Sigmoid colon (tissue), 7 donors: ENCODE measurements around the gene CCDC192. TPM values are rescaled to one million over a fixed set of nuclear protein-coding genes. Genes with fewer than 3 reads are reported as not detected.

Experiments used
- DNase-seq: peaks from one replicate; pipeline ENCODE4 v3.0.0-alpha.2; 2019
- H3K27ac ChIP-seq, 4 donors: fragments of 200-600 bp; sonication (generic); one replicate each; pipeline ENCODE4 v1.5.1; 2016 to 2019; ENCODE audit warnings: mild to moderate bottlenecking in 1 of 4
- H3K27me3 ChIP-seq, 3 donors: fragments of 200-600 bp; sonication (generic); one replicate each; pipeline ENCODE4 v1.5.1; 2019; ENCODE audit warnings: mild to moderate bottlenecking in 1 of 3
- H3K36me3 ChIP-seq, 4 donors: fragments of 200-600 bp; sonication (generic); one replicate each; pipeline ENCODE4 v1.5.1; 2016 to 2019
- H3K4me1 ChIP-seq, 4 donors: fragments of 200-600 bp; sonication (generic); one replicate each; pipeline ENCODE4 v1.5.1; 2017 to 2019
- H3K4me3 ChIP-seq, 4 donors: fragments of 200-600 bp; sonication (generic); one replicate each; pipeline ENCODE4 v1.5.1; 2017 to 2019; ENCODE audit warnings: mild to moderate bottlenecking in 2 of 4, moderate library complexity in 1 of 4
- H3K9me3 ChIP-seq, 4 donors: fragments of 200-600 bp in 3 of 4; sonication (generic) in 3 of 4; one replicate each; pipeline versions ENCODE4 v1.5.1 to v1.6.1; 2013 to 2019
- CTCF ChIP-seq, 4 experiments: fragments of 450-650 bp in 3 of 4; fragments of 200-600 bp in 1 of 4; IDR thresholded peaks; one replicate each; pipeline ENCODE4 v1.5.1; 2016 to 2019; ENCODE audit warnings: antibody characterized with exemption in 4 of 4, mild to moderate bottlenecking in 3 of 4, moderate library complexity in 2 of 4
- EP300 ChIP-seq, 4 donors: sonication (generic); formaldehyde crosslinking; IDR thresholded peaks; one replicate each; pipeline ENCODE4 v1.6.1; 2017; ENCODE audit warnings: antibody characterized with exemption in 4 of 4
- POLR2A ChIP-seq, 2 donors: fragments of 450-650 bp; IDR thresholded peaks; one replicate each; pipeline ENCODE4 v1.6.1; 2016; ENCODE audit warnings: antibody characterized with exemption in 2 of 2, mild to moderate bottlenecking in 2 of 2, moderate library complexity in 2 of 2
- POLR2AphosphoS5 ChIP-seq, 4 donors: sonication (generic); formaldehyde crosslinking; IDR thresholded peaks; one replicate each; pipeline ENCODE4 v1.6.1; 2017; ENCODE audit warnings: antibody characterized with exemption in 4 of 4
- WGBS, 2 donors: extraction: QIAGEN DNeasy Blood & Tissue Kit; methylation state at CpG; one replicate each; pipeline ENCODE4 v1.1.7; 2013; 5-methylcytosine and 5-hydroxymethylcytosine counted together
- intact Hi-C: fragments of 100-400 bp; cut with DNase I; formaldehyde crosslinking; loops from one replicate; pipeline ENCODE4 v1.15.1; 2023
- polyA plus RNA-seq, 3 donors: library from polyadenylated mRNA; stranded (reverse); fragments of 200-250 nt; gene quantifications; one replicate each; pipeline ENCODE4 v1.2.3, GENCODE V29; 2013
- total RNA-seq, 4 donors: library from RNA; depleted of rRNA; stranded (reverse); fragments of >200 nt; gene quantifications; one replicate each; pipeline ENCODE4 v1.1.0, GENCODE V29; 2016
- donor health status: healthy with polysubstance abuse.
- donor health status: Bipolar disorder and iron deficiency.
- donor health status: healthy.

The CCDC192 gene
- total and polyA plus RNA-seq, 7 donors: 0.36 to 2.4 TPM; not detected in 5

- no peak for TF ChIP-seq CTCF (IDR thresholded peaks at IDR 0.05)
- no peak for TF ChIP-seq POLR2A (IDR thresholded peaks at IDR 0.05)
- TF ChIP-seq EP300 (IDR thresholded peaks at IDR 0.05): no peak
- no peak for TF ChIP-seq POLR2AphosphoS5 (IDR thresholded peaks at IDR 0.05)
- no peaks in the 10 kb centered on the region for H3K9me3 ChIP-seq
- no peak overlapping the region for H3K4me3 ChIP-seq
- no peak for DNase-seq
- no peaks in the 10 kb centered on the region for H3K36me3 ChIP-seq
- H3K4me1 ChIP-seq: peaks cover 0 to 30% (median 21%) of the 10 kb centered on the region in 4 donors
- H3K27me3 ChIP-seq: no peaks in the 10 kb centered on the region
- 1 to 15% methylated on average over 2 of the region's 2 CpGs for WGBS, 2 donors
- intact Hi-C loops: no loop called here
- no peak overlapping the region for H3K27ac ChIP-seq
These were observed 130.9 kb downstream of the CCDC192 start for GRCh38 chr5:127834094-127834531.

- intact Hi-C loops: no loop called here
- 29 to 73% methylated on average over 5 of the region's 5 CpGs for WGBS, 2 donors
- TF ChIP-seq POLR2AphosphoS5 (IDR thresholded peaks at IDR 0.05) (no peak), CTCF (IDR thresholded peaks at IDR 0.05) (no peak), EP300 (IDR thresholded peaks at IDR 0.05) (no peak), POLR2A (IDR thresholded peaks at IDR 0.05) (no peak)
These were observed 131.4 kb downstream of the CCDC192 start for GRCh38 chr5:127834554-127834953.

GRCh38 chr5:127838661-127839060 lies 135.5 kb downstream of the CCDC192 start:
- DNase-seq: no peak
- no peaks in the 10 kb centered on the region for H3K27me3 ChIP-seq
- no peak for TF ChIP-seq EP300 (IDR thresholded peaks at IDR 0.05)
- H3K27ac ChIP-seq: no peak overlapping the region
- intact Hi-C loops: no loop called here
- no peaks in the 10 kb centered on the region for H3K9me3 ChIP-seq
- no peaks in the 10 kb centered on the region for H3K36me3 ChIP-seq
- WGBS, 2 donors: 57 to 64% methylated on average over 3 of the region's 3 CpGs
- peaks cover 0 to 12% (median 10%) of the 10 kb centered on the region in 4 donors for H3K4me1 ChIP-seq
- H3K4me3 ChIP-seq: no peak overlapping the region

More at GRCh38 chr5:127834554-127834953, 131.4 kb downstream of the CCDC192 start:
- H3K9me3 ChIP-seq: no peaks in the 10 kb centered on the region
- peaks cover 0 to 30% (median 21%) of the 10 kb centered on the region in 4 donors for H3K4me1 ChIP-seq
- no peak overlapping the region for H3K27ac ChIP-seq
- H3K27me3 ChIP-seq: no peaks in the 10 kb centered on the region
- H3K36me3 ChIP-seq: no peaks in the 10 kb centered on the region
- H3K4me3 ChIP-seq: no peak overlapping the region
- DNase-seq: no peak

GRCh38 chr5:127839072-127839471 lies 135.9 kb downstream of the CCDC192 start:
- Histone ChIP-seq H3K27me3 (no peaks in the 10 kb centered on the region), H3K4me3 (no peak overlapping the region), H3K27ac (no peak overlapping the region), H3K36me3 (no peaks in the 10 kb centered on the region), H3K4me1 (peaks cover 0 to 10% (median 7%) of the 10 kb centered on the region in 4 donors), H3K9me3 (no peaks in the 10 kb centered on the region)
- DNase-seq: no peak
- TF ChIP-seq POLR2AphosphoS5 (IDR thresholded peaks at IDR 0.05): no peak
- intact Hi-C loops: no loop called here

GRCh38 chr5:127839496-127840197 lies 136.5 kb downstream of the CCDC192 start:
- DNase-seq: no peak
- H3K36me3 ChIP-seq: no peaks in the 10 kb centered on the region
- no peak for TF ChIP-seq CTCF (IDR thresholded peaks at IDR 0.05)
- no peak for TF ChIP-seq EP300 (IDR thresholded peaks at IDR 0.05)
- no peak for TF ChIP-seq POLR2AphosphoS5 (IDR thresholded peaks at IDR 0.05)
- no peak for TF ChIP-seq POLR2A (IDR thresholded peaks at IDR 0.05)
- no peaks in the 10 kb centered on the region for H3K9me3 ChIP-seq
- 74 to 77% methylated on average over 2 of the region's 2 CpGs for WGBS, 2 donors
- H3K4me1 ChIP-seq: peaks cover 0 to 10% (median 2%) of the 10 kb centered on the region in 4 donors
- intact Hi-C loops: no loop called here
- no peak overlapping the region for H3K4me3 ChIP-seq
- no peak overlapping the region for H3K27ac ChIP-seq
- no peaks in the 10 kb centered on the region for H3K27me3 ChIP-seq

- intact Hi-C loops: no loop called here
These were observed 137.0 kb downstream of the CCDC192 start for GRCh38 chr5:127840198-127840524.

More at GRCh38 chr5:127840198-127840524, 137.0 kb downstream of the CCDC192 start:
- H3K4me1 ChIP-seq: peaks cover 0 to 9% (median 2%) of the 10 kb centered on the region in 4 donors
- no peaks in the 10 kb centered on the region for H3K9me3 ChIP-seq
- no peak overlapping the region for H3K4me3 ChIP-seq
- no peak for DNase-seq
- TF ChIP-seq POLR2A (IDR thresholded peaks at IDR 0.05) (no peak), POLR2AphosphoS5 (IDR thresholded peaks at IDR 0.05) (no peak), CTCF (IDR thresholded peaks at IDR 0.05) (no peak), EP300 (IDR thresholded peaks at IDR 0.05) (no peak)
- H3K27me3 ChIP-seq: no peaks in the 10 kb centered on the region
- no peaks in the 10 kb centered on the region for H3K36me3 ChIP-seq
- 6 to 22% methylated on average over 1 of the region's 1 CpG for WGBS, 2 donors
- H3K27ac ChIP-seq: no peak overlapping the region
